HUDEP-2 (cell line): ENCODE results near the gene FAM234B.
A peak's percentile ranks its signal among the peaks of the same experiment; 100 is the strongest.
"Not testable (repeated sequence)": the region's sequence is repeated elsewhere in the genome, so short reads cannot be mapped to it uniquely, and the experiment has no call there.

Experiments
- DNase-seq, 76 experiments: peaks; one replicate each; lab custom pipeline; 2025; ENCODE audit not compliant: unreplicated experiment in 76 of 76; lab: John Stamatoyannopoulos, UW

The FAM234B gene

DNA sequence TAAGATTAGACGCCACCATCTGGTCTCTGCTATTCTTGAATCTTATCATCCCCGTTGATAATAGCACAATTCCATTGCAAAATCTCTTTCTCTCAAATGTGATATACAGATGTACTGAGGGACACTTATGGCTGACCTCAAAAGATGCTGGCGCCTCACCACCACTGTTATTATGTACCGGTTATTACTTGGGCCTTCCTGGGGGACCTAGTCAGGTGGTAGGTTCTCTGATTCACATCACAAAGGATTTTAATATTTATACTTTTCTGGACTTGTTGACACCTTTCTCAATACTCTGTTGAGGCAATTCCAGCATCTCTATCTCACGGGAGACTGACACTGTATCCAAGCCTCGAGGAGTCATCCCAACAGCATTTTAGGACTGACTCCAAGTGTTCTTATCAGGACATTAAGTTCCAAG is 21.3 kb upstream of the FAM234B start:
- DNase-seq: no peak

- peak in 17 of 76 experiments; percentile 5 to 39 (median 20) for DNase-seq
These were observed 20.2 kb upstream of the FAM234B start for GRCh38 chr12:13023811-13024530.

DNA sequence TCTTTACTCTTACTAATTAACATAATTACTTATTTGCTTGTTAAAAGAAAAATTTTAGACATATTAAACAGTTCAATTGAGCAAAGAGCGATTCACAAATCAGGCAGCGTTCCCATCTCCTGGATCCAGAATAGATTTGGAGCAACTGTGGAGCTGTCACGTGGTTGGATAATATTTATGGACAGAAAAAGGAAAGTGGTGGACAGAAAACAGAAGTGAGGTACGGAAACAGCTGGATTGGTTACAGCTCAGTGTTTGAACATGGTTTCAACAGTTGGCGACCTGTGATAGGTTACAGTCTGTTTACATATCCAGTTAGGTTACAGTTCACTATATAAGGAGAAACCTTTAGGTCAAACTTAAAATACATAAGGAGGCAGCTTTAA is 19.7 kb upstream of the FAM234B start:
- no peak for DNase-seq

- DNase-seq: no peak
These were observed 17.9 kb upstream of the FAM234B start for GRCh38 chr12:13026286-13026685.

GRCh38 chr12:13027032-13027431 is 17.1 kb upstream of the FAM234B start:
- DNase-seq: peak in 9 of 76 experiments; percentile 2 to 41 (median 30)

DNA sequence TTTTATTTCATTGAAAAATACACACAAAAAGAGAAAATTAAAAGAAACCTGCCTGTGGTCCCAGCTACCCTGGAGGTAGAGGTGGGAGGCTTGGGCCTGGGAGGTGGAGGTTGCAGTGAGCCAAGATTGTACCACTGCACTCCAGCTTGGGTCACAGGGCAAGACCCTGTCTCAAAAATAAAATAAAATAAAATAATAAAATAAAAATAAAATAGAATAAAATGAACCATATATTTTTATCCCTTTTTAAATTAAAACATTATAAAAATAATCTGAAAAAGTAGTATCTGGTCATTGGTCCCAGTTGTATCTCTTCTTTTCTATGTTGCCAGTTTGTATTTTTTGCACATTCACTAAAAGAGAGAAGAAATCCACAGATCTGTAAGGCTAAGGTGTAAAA is 16.7 kb upstream of the FAM234B start:
- no peak for DNase-seq

DNA sequence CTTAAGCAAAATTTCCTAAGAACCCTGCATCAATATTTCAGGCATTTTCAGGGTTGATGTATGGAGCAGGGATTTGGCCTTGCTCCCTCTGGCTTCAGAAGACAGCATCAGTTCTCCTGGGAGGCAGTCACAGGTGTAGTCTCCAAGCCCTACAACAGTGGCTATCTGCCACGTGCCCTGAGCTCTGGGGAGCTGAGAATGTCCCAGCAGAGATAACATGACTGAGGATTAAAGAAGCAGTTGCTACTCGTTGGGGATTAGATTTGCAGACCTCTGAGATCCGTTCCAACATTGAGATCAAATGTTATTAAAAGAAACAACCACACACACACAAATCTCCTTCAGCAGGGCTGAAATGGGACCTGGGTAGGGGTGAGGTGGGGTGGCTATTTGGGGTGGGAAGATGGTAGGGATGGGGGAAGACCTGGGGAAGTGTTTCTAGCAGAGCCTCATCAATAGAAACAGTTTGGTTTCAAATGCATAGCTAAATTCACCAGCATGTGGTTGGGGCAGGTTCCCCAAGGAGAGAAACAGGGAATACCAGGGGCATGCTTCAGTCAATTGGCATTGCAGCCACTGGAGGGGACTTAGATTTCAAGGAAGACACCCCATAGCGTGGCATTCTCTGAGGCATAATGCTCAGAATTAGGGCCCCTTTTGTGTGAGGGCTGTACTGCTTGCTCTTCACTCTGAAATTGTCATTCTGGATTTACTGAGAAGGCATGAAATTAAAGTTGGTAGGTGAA is 15.2 kb upstream of the FAM234B start:
- DNase-seq: peak in 1 of 76 experiments; percentile 16

- no peak for DNase-seq
These were observed 13.5 kb upstream of the FAM234B start for GRCh38 chr12:13030541-13031291.

GRCh38 chr12:13032164-13032563 is 12.0 kb upstream of the FAM234B start:
- no peak for DNase-seq

DNA sequence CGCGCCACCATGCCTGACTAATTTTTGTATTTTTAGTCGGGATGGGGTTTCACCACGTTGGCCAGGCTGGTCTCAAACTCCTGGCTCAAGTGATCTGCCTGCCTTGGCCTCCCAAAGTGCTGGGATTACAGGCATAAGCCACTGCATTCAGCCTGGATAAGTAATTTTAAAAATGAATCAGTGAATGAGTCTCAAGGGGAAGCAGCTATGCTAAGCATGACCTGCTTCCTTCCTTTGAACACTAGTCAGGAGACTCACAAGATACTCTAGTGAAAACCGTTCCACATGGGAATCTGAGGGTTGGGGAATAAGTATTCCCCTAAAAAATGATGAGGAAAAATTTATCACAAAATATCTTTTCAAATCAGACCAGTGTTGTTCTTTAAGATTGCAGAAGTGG is 10.7 kb upstream of the FAM234B start:
- no peak for DNase-seq

DNA sequence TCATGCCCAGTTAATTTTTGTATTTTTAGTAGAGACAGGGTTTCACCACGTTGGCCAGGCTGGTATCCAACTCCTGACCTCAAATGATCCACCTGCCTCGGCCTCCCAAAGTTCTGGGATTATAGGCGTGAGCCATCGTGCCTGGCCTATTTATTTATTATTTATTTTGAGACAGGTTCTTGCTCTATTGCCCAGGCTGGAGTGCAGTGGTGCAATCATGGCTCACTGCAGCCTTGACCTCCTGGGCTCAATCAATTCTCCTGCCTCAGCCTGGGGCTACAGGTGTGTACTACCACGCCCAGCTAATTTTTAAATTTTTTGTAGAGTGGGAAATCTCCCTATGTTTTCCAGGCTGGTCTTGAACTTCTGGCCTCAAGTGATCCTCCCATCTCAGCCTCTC is 8.8 kb upstream of the FAM234B start:
- DNase-seq: not testable (repeated sequence)

DNA sequence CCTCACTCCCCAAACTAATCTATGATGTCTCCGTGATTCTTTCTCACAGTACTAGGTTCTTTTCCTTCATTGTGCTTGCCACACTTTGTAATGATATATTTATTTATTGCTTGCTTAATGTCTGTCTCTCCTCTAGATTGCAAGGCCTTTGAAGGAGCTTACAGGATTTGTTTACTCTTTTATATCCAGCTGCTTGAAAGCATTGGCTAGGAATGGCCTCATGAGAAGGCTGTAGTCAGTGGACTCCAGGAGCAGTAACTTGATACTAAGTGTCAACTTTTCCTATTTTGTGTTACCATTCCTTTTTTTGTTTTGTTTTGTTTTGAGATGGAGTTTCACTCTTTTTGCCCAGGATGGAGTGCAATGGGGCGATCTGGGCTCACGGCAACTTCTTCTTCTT is 7.3 kb upstream of the FAM234B start:
- DNase-seq: no peak

- DNase-seq: no peak
These were observed 5.6 kb upstream of the FAM234B start for GRCh38 chr12:13038491-13039161.

GRCh38 chr12:13039328-13039956 is 4.7 kb upstream of the FAM234B start:
- no peak for DNase-seq

GRCh38 chr12:13041224-13041623 is 3.0 kb upstream of the FAM234B start:
- no peak for DNase-seq

DNA sequence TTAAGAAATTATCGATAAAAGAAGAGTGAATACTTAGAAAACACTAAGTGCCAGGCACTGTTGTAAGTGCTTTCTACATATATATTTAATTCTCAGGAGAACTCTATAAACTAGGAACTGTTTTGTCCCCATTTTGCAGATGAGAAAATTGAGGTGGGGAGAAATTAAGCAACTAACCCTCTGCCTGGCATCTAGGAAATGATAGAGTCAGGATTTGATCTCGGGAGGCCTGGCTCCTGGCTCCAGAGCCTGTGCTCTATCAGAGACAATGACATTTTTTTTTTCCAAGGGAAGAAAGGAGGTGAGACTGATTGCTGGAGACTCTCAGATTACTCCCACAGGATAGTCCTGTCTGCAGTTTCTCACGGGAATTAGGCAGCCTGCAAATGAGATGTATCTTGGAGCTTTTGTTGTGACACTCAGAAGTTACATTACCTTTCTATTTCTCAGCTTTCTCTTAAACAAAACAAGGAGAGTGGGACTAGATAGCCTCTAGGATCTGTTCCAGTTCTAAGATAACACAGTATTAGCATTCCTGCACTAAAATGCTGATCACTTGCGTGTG is 1.4 kb upstream of the FAM234B start:
- DNase-seq: no peak

GRCh38 chr12:13044906-13045299 is 722 bp downstream of the FAM234B start:
- DNase-seq: no peak

DNA sequence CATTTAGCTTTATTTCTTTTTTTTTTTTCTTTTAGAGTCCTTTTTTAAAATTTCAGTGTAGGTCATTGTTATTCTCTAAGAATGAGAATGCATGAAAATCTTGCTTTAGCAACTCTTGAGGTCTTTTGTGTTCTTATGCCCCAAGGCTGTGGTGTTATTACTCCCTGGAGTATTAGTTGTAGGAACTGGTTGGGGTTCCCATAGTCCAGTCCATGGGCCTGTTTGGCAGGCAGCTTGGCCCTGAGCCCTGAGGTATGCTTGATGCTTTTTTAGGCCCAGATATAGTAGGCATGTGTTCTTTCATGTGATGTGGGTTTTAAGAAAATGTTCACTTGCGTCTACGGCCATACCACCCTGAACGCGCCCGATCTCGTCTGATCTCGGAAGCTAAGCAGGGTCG is 1.6 kb downstream of the FAM234B start:
- DNase-seq: no peak

DNA sequence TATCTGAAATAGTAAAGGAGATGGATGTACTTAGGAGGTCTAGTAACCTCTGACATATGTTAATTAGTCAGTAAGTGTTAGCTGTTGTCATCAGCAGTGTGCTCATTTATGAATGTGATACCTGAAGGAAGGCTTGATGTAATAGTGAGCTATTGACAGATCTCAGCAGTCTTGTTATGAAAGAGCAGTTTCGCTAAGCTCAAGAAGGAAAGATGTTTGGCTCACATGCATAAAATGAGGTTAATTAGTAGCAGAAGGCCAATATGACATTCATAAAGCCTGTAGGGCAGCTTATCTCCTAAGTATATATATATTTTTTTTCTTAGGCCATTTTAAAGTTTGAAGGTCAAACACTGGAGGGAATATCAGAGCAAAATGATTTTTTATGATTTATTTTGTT is 2.8 kb downstream of the FAM234B start:
- DNase-seq: no peak

DNA sequence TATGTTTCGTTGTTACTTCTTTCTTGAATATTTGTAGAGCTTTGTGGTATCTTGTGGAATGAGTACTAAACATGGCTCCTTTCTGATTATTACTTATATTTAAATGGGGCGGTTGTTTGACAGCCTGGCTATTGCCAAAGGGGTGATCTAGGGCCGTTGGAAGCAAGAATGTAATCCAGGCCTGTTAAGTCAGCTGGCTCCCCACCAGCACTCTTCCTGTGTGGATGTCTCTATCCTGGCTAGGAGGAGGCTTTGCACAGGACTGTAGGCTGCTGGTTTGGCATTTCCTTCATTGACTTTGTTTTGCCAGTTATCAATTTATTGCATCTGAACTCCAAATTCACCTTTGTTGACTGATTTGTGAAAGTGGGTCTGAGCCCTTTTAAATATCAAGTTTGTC is 5.6 kb downstream of the FAM234B start:
- DNase-seq: no peak
